Liver (tissue), 3 donors: ENCODE data around the gene BRD3OS.

ENCODE experiments used
- FOXA1 ChIP-seq: IDR thresholded peaks from 2 replicates; pipeline ENCODE4 v1.6.1; 2016; ENCODE audit warnings: antibody characterized with exemption
- GABPA ChIP-seq, 2 donors: IDR thresholded peaks in 1 of 2; conservative IDR thresholded peaks in 1 of 2; 2 replicates each; pipeline ENCODE4 v1.6.1; 2016; ENCODE audit warnings: antibody characterized with exemption in 2 of 2, mild to moderate bottlenecking in 1 of 2, moderate library complexity in 1 of 2
- NR2F2 ChIP-seq: IDR thresholded peaks from 2 replicates; pipeline ENCODE4 v1.6.1; 2016; ENCODE audit warnings: antibody characterized with exemption
- RAD21 ChIP-seq, 2 donors: IDR thresholded peaks; 2 replicates each; pipeline ENCODE4 v1.6.1; 2016; ENCODE audit warnings: antibody characterized with exemption in 2 of 2, mild to moderate bottlenecking in 2 of 2
- RXRA ChIP-seq, 2 donors: IDR thresholded peaks; 2 replicates each; pipeline ENCODE4 v1.6.1; 2017 to 2018; ENCODE audit warnings: antibody characterized with exemption in 2 of 2, mild to moderate bottlenecking in 1 of 2
- SP1 ChIP-seq: IDR thresholded peaks from 2 replicates; pipeline ENCODE4 v1.6.1; 2018; ENCODE audit warnings: antibody characterized with exemption, mild to moderate bottlenecking
- TF ChIP-seq, protein P1 (sequence below): fragments of 150-350 bp; IDR thresholded peaks from 2 replicates; pipeline ENCODE4 v1.5.1; 2017; ENCODE audit warnings: improper control_type of control experiment, low read depth, low read length; ENCODE audit not compliant: missing input control
- TF ChIP-seq, protein P2 (sequence below): IDR thresholded peaks from 2 replicates; pipeline ENCODE4 v1.6.1; 2016; ENCODE audit warnings: antibody characterized with exemption
- donor health status: healthy.
- donor health status: healthy.

DNA sequence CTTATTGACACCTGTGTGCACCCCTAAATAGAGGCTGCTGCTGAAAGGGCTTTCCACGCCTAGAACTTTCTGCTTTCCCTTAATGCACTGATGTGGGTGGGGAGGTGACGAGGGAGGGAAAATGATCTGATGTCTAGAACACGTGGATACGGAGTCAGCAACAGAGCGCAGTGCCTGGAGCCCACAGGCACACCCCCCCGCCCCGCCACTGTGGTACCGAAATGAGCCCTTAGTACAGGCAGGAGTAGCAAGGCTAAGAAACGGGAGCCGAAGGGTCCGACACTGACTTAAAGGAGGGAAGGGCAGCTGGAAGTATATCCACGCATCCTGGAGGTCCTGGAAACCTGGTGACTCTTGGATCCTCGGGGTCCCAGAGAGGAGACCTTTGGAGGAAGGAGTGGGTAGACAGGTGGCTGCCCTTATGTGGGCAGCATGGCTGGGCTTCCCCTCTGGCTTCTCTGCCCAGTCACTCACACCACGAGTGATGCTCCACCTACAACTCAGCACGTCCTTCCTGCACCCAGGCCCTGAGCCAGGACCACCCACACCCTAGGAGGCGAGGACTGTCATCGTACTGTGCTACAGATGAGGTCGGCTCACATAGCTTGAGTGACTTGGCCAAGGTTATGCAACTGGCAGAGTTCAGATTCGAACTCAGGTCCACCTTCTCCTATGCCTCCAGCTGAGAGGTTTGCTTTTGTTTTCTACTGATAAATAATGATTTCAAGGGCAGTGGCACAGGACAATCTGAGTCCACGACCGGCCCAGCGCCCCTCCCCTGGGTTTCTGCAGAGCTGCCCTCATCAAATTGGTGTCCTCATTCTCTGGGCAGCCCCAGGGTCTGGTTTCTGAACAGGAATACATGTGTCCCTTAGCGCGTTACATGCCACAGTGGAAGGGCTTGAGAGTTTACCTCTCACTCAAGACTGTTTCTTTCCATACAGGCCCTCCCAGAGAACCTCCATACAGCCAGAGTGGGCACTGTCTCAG is 28.5 kb upstream of the BRD3OS start:
- TF ChIP-seq, protein P1, sequence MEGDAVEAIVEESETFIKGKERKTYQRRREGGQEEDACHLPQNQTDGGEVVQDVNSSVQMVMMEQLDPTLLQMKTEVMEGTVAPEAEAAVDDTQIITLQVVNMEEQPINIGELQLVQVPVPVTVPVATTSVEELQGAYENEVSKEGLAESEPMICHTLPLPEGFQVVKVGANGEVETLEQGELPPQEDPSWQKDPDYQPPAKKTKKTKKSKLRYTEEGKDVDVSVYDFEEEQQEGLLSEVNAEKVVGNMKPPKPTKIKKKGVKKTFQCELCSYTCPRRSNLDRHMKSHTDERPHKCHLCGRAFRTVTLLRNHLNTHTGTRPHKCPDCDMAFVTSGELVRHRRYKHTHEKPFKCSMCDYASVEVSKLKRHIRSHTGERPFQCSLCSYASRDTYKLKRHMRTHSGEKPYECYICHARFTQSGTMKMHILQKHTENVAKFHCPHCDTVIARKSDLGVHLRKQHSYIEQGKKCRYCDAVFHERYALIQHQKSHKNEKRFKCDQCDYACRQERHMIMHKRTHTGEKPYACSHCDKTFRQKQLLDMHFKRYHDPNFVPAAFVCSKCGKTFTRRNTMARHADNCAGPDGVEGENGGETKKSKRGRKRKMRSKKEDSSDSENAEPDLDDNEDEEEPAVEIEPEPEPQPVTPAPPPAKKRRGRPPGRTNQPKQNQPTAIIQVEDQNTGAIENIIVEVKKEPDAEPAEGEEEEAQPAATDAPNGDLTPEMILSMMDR, result no peak
- TF ChIP-seq GABPA (IDR thresholded peaks at IDR 0.05 in 1 of 2, conservative IDR thresholded peaks at IDR 0.05 in 1 of 2) (no peak), FOXA1 (no peak), RAD21 (IDR thresholded peaks at IDR 0.05) (no peak), SP1 (no peak), RXRA (IDR thresholded peaks at IDR 0.05) (no peak), NR2F2 (no peak)
- TF ChIP-seq, protein P2, sequence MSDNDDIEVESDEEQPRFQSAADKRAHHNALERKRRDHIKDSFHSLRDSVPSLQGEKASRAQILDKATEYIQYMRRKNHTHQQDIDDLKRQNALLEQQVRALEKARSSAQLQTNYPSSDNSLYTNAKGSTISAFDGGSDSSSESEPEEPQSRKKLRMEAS, result no peak
